GM04503 (cell line): Measurements from ENCODE around the gene CMSS1.

ENCODE experiments used
- DNase-seq: peaks from one replicate; pipeline ENCODE4 v3.0.0-alpha.2; 2012; ENCODE audit warnings: low read depth

The CMSS1 gene

DNA sequence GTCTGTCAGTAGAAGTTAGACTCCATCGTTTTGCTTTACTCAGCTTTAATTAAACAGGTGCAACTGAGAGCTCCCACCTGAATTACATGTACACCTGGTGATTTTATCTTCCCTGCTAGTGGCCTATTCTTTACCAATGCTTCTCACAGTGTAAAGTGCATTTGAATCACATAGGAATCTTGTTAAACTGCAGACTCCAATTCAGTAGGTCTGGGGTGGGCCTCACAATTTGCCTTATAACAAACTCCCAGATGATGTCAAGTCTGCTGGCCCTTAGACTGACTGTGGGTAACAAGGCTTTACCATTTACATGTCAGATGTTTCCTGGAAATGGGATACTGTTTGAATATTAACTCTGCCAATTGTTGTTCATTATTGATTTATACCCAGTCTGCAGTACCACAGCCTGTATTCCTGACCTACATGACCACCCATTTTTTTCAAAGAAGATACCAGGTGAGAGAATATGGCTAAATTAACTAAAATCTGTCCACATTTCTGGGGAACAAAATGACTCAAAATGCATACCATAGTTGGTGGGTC lies 37.2 kb downstream of the CMSS1 start:
- no peak for DNase-seq

DNA sequence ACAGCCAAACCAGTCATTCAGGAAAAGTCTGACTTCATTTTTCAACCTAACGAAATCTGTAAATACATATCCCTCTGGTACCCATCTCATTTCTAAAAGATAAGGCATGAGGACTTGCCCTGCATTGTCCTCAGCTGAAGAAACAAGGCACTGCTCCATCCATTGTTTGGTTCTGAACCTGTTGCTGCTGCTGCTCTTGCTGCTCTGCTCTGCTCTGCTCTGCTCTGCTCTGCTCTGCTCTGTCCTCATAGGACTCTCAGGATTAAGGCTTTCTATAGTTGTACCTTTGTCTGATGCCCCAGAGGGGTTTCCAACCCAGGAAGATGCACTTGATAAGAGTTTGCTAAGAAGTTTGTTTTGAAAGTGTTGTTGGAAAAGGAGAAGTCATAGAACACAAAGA lies 38.2 kb downstream of the CMSS1 start:
- no peak for DNase-seq

DNA sequence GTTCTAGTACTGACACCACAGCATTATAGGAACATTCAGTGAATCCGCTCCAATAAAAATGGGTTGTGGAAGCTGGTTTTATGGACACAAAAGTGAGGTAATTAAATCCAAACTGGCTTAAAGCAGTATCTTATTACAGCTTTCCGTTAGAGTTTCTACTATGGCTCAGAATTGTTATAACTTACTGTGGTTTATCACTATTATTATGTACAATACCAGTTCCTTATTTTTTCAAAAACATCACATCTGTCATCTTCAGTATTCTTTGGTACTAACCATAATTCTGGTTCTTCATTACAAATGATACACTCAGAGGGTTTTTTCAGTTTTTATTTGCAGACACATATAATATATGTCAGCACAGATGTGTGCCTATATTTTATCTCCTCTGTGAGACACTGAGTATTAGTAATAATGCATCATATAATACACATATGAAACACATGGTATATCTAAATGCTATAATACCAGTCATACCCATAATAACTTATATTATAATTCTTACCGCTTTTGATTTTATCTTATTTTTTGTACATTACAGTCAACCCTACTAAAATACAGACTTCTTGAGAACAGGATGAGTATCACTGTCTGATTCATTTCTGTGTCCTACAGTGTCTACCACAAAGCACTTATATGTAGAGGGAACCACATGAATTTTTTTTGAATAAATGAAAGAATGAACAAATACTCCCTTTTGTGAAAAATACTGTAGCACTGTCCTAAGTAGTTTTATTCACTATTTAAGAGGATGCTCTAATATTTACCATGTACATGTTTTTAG lies 39.0 kb downstream of the CMSS1 start:
- no peak for DNase-seq

DNA sequence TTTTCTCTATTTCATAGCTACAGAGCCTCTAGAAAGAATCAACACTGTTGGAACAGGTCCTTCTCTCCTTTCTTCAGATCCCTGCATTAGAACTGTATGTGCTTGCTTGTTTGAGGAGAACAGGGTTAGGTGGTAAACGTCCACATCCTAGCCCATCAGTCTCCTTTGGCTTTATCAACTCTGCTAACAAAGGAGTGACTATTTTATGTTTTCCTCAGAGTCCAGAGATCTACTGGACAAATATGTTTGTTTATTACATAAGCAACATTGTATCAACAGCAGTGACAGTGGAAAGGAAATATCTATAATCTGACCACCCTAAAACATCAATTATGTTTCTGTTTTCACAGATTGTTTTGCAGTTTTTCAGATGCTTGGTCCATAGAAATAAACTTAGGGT lies 39.6 kb downstream of the CMSS1 start:
- DNase-seq, result no peak

DNA sequence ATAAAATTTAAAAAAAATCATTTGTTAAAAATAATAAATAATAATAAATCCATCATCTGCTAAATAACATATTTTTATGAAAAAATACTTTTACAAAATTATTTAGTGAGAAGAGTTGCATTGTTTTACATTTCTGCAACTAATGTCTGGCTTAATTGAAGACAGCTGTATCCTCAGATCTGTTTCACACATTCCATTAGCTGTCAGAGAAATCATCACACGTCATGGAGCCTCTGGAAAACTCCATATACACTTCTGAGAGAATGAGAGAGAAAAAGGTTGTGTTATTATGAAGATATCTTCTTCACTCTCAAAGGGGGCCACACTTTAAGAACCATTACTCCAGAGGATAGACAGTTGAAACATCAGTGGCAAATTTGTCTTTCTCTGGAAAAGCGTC lies 40.8 kb downstream of the CMSS1 start:
- no peak for DNase-seq

DNA sequence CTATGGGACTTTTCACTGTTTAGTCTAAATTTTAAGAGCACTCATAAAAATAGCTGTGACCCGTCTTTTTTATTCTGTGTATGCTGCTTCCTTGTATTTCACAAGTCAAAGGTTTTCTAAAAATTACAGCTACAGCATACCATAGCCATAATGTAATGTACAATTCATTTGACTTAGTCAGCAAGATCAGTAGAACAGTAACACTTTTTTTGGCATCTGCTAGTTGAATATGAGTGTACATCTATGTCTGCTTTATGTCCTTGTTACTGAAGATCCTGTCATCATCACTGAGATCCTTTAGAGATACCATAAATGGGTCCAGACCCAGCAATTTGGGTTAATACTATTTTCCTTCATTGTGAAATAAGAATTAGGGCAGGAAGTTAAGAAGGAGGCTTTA lies 42.2 kb downstream of the CMSS1 start:
- peak; percentile 97 for DNase-seq

DNA sequence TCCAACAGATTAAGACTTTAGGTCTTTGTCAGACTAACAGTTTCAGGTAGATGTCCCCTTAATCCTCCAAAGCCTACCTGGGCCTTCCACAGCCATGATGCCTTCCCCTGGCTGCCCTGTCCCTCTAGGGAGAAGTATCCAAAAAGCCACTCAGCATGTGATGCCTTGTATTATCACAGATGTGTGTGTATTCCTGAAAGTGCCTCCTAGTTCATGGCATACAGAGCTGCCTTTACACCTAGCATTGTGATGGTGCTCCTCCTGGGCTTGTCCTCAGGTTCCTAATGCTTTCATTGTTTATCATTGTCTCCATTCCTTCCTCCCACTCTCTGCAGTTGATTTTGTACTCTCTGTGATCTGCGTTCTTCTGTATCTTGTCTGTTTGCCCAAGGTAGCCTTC lies 43.6 kb downstream of the CMSS1 start:
- DNase-seq, result no peak

DNA sequence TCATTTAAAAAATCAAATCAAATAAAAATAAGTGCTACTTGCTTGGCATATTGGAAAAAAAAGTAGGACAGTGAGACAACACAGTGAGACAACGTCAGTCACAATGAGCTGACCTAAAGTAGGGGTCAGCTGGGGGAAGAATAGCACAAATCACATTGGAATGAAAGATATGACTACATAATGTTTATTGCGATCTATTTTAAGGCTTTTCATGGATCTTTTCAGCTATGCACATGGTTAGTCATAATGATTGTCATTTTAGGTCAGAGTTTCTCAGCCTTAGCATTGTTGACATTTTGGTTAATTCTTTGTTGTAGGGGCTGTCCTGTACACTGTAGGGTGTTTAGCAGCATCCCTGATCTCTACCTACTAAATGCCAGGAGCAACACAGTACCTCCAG lies 44.5 kb downstream of the CMSS1 start:
- peak; percentile 78 for DNase-seq

DNA sequence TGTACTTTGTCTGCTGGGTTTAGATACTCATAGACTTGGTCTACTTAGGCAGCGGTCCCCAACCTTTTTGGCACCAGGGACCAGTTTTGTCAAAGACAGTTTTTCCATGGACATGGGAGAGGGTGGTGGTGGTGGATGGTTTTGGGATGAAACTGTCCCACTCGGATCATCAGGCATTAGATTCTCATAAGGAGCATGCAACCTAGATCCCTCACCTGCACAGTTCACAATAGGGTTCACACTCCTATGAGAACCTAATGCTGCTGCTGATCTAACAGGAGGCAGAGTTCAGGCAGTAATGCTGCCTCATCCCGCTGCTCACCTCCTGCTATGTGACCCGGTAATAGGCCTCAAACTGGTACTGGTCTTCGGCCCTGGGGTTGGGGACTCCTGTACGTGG lies 45.3 kb downstream of the CMSS1 start:
- DNase-seq, result no peak

DNA sequence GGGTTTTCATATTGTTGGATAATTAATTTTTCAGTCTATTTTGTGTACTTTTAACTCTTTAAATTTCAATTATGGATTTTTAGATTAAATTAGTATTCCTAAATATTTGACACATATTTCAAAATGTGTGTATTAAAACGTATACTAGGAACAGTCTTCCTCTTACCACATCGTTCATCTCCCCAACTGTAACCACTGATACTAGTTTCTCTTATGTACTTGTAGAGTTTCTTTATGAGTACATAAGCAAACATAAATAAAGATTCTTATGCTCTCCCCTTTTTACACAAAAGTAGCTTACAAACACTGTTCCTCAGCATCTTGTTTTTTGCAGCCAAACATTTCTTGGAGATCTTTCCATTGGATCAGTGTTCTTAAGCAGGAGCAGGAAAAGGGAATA lies 45.9 kb downstream of the CMSS1 start:
- no peak for DNase-seq

DNA sequence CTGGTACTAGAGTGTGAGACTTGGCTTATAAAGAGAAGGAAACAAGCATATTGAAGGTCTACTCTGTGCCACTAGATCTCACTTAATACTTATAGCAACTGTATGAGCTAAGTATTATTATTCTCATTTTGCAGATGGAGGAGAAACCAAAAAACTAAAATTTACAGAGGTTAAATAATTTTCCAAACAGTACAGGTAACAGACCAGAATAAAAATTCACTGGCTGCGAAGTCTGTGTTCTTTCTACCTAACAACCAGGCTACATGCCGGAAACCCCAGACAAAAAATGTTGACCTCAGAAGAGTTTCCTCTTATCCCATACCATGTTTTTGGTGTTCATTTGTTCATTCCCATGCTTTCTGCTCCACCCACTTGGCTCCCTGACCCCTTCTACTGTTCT lies 46.6 kb downstream of the CMSS1 start:
- no peak for DNase-seq

DNA sequence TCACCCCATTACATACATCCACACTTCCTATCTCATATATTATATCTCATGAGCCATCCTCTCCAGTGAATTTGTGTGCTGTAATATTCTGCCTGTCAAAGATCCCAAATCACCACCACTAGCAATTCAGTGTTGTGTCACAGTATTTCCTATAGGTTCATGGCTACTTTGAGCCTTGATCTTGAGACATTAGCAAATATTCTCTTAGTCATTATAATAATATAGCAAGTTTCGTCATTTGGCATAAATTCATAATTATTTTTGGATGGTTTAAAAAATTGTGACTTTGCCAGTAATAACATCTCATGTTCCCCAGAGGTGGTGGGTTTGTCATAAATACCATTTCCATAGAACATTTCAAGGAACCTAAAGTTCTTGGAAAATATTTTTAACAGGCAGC lies 47.7 kb downstream of the CMSS1 start:
- no peak for DNase-seq

DNA sequence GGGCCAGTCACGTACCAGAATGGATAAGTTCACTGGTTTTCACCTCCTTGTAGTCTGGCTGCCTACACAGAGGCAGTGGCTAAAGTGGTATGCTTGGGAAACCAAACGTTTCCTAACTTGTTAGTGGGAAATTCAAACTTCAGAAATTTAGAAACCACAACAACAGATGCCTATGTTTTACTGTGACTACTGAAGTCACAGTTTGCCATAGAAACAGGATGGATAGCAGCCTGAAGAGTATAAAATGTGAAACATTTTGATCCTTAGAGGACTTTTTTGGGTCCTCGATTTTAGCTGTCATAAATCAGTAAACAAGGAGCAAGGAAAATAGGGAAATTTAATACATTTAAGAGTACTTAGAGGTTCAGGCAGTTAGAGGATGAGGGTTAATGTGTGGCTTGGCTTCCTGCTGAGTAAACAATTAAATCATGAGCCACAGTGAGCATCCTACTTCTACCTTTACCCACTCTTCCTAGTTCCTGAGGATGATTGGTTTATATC lies 48.6 kb downstream of the CMSS1 start:
- DNase-seq, result peak; percentile 91

DNA sequence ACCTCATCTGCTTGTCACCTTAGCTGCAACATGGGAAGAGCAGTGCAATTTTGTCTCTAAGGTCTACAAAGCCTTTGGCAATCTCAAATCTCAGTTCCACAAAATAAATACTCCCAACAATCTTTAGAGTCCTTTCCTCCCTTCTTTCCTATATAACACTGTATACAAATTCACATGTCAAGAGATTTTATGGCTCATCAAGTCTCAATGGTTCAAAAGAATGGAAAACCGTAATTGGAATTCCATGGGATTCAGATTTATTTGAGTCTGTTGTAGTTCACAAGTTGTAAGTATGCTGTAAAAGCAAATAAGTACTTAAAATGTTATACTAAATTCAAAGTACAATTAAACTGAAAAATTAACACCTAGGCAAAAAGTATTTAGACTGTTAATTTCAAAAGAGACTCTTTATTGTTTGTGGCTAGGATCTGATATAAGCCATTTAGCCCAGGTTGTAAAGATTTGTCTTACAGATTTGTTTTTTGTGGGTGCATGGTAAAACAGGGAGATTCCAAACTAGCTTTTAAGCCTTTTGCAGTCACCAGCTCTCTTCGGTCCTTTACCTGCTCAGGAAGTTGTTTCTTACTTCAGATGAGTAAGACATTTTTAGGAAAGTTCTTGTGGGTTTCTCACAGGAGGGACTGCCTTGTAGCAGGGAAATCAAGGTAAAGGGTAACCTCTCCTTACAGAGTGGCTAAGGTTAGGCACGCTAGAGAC lies 50.1 kb downstream of the CMSS1 start:
- no peak for DNase-seq

DNA sequence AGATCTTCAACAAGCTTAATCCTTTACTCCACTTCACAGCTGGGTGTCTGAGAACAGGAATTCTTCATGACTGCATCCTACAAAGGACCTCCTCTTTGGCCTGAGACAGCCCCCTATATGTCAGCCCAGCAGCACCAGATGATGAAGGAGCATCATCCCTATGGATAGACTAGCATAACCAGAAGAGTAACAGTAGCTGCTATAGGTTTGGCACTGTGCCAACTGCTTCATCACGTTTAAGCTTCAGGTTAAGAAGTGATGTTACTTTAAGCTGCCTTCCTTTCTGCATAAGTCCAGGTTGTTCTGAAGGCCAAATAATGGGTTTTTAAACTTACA lies 50.6 kb downstream of the CMSS1 start:
- no peak for DNase-seq

DNA sequence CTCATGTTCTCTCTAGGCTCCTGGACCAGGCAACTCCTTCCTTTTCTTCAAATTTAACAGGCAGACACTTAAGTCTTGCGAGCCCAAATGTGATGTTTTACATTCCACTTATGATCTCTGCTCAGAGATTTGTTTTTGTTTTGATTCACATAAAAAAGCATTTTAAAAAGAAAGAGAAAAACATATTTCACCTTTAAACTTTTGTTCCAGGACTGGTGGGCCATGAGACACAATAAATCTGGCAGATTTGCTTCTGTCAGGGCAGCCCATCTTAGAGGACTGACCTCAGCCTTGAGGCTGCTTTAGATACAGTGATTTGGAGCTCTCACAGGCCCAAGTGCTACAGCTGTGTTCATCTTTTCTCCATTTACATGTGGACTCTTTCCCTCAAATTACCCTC lies 52.0 kb downstream of the CMSS1 start:
- no peak for DNase-seq

DNA sequence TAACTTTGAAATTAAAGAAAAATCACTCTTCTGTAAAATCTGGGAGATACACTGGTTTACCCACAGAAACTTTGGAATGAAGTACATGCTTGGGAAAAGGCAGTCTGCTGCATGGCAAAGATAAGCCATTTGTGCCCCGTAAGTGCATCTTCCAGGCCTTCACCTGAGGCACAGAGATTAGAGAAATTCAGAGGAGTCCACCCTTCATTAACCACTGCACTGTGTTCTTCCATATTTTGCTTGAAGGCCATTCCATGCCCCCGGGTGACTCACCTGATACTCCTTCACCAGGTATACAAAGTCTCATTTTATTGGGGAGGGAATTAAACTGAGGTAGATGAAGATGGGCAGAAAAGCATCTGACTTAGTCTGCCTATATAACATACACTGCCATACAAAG lies 53.0 kb downstream of the CMSS1 start:
- no peak for DNase-seq

DNA sequence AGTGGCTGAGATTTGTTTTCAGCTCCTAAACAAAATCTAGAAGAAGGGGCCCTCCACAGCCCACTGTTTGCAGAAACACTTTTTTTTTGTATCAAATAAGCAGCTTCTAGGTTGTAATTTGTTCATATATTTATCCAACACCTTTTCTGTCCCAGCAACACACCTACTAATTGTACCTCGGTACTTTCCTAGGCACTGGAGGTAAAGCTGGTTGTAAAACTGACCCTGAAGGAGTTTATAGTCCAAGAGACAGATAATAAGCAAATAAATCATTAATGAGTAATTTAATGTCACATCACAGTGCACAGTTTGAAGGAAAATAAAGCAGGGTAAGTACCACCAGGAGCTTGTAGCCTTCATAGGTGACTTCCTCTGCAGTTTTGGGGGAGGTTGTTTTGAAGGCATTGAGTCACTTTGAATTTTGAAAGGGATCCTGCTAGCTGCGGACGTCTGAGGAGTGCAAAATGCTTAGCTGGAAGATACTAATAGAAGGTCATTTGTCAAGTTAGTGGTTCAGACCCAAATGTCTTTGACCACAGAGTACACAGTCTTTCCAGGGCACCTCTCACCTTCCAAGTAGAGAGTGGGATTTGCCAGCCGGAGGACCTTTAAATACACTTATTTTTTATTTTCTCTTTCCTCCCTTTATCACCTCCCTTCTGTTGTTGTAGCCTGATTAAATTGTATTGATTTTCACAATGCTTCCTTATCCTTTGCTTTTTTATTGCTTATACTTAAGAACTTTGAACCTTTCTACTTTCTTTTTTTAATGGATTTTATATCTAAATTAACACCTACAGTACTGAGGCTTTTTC lies 53.8 kb downstream of the CMSS1 start:
- no peak for DNase-seq

DNA sequence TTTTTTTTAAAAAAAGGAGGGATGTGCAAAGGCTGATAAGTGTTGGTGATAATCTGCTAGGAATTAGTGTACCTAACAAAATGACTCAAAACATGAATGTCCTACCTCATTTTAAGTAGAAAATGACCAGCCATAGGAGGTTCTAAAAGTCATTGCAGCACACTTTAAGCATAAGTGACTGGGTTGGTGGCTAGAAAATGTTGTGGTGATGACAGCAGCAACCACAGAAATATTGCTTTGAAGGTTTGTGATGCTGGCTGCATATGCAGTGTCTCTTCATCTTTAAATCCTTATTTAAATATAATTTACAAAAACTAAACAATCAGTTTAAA lies 55.2 kb downstream of the CMSS1 start:
- no peak for DNase-seq

DNA sequence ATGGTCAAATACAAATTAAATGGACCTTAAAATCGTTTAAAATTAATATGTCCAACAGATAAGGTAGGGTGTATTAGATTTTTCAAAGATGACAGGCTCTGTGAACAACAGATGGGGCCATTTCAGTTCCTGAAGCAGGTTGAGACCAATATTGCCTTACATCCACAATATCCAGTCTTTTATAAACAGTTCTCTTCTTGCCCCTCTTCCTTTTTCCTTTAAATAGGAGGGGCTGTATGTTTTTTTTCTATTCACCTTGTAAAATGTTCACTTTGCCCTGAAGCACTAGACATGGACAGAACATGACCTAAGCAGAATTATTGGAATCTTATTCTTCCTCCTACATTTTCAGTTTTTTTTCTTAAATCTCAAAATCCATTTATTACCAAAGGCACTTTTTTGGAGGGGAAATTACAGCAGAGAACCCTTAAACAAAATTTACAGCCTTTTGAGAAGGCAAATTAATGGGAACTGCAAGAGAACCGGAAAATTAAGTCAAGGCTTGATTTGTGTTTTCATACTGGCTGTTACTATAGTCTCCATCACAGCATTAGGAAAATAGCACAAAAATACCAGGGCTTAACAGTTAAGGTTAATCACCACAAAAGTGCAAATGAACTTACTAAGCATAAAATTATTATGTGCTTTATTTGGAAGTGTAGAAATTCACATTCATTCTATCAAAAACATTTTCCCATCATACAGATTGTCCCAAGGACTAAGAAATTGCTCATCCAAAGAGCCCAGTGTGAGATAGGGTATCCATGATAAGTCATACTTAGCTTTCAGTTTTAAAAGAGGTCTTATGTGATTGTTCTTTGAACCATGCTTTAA lies 55.8 kb downstream of the CMSS1 start:
- DNase-seq, result no peak

DNA sequence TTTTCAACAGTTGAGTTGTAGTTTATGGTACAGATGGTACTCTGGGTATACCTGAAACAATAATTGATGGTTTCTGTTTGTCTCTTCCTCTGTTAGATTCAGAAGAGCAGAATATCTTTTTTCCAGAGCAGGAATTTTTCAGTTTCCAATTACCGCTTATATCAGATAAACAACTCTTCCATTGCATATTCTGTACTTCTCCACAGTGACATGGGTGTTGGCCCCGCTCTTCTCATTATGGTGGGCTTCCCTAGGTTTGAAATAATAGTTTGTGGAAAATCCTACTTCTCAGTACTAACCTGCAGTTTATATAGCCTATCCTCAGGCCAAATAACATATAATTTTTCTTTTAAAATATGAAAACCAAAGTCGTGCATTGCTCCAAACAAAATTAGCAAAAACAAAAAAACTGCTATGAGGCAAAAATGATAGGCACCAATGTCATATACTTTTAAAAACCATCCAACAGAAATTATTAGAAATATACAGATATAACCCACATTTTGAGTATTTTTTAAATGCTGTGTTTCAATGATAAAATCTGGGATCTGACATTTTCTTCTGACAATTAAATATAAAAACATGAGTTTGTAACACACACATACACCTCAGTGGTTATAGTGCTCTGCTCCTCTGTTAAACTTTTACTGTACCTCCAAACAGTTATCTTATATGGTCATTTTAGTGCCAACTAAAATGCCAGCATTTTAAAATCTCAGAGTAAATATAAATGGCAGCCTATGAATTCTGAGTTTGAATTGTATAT lies 56.8 kb downstream of the CMSS1 start:
- DNase-seq, result no peak
